GM21526 (cell line): Measurements from ENCODE around the gene ALB.
"Not testable (repeated sequence)": the region's sequence is repeated elsewhere in the genome, so short reads cannot be mapped to it uniquely, and the experiment has no call there.

Experiments used
- ATAC-seq: cut with Tn5 transposase; IDR thresholded peaks from one replicate; pipeline ENCODE4 v1.9.1; 2021; ENCODE audit warnings: moderate library complexity; ENCODE audit not compliant: unreplicated experiment, low FRiP score

Gene ALB

GRCh38 chr4:73404042-73404441, at the start of gene ALB:
ALB (plus strand) TSS chr4:73404287; CDS start chr4:73404328, 41 bp downstream.
- no peak for ATAC-seq

GRCh38 chr4:73357174-73357573, 46.9 kb upstream of the ALB start:
- not testable (repeated sequence) for ATAC-seq

- not testable (repeated sequence) for ATAC-seq
Observed at GRCh38 chr4:73369506-73370199, 34.4 kb upstream of the ALB start.

- ATAC-seq = no peak
Observed at GRCh38 chr4:73375328-73375741, 28.8 kb upstream of the ALB start.

- ATAC-seq = no peak
Observed at GRCh38 chr4:73376251-73376650, 27.8 kb upstream of the ALB start.

- no peak for ATAC-seq
Observed at GRCh38 chr4:73376976-73377375, 27.1 kb upstream of the ALB start.

GRCh38 chr4:73378887-73379286, 25.2 kb upstream of the ALB start:
- ATAC-seq = no peak

- no peak for ATAC-seq
Observed at GRCh38 chr4:73379946-73380345, 24.1 kb upstream of the ALB start.

- ATAC-seq = no peak
Observed at GRCh38 chr4:73381214-73381613, 22.9 kb upstream of the ALB start.

GRCh38 chr4:73383452-73383851, 20.6 kb upstream of the ALB start:
- no peak for ATAC-seq

- no peak for ATAC-seq
Observed at GRCh38 chr4:73387552-73387951, 16.5 kb upstream of the ALB start.

- ATAC-seq = no peak
Observed at GRCh38 chr4:73388887-73389286, 15.2 kb upstream of the ALB start.

- ATAC-seq = not testable (repeated sequence)
Observed at GRCh38 chr4:73389663-73390062, 14.4 kb upstream of the ALB start.

GRCh38 chr4:73391774-73392173, 12.3 kb upstream of the ALB start:
- ATAC-seq = no peak

- ATAC-seq = no peak
Observed at GRCh38 chr4:73392936-73393335, 11.2 kb upstream of the ALB start.

GRCh38 chr4:73396304-73396703, 7.8 kb upstream of the ALB start:
- ATAC-seq = no peak

GRCh38 chr4:73396993-73397972, 6.8 kb upstream of the ALB start:
- no peak for ATAC-seq

- ATAC-seq = no peak
Observed at GRCh38 chr4:73401412-73401811, 2.7 kb upstream of the ALB start.

GRCh38 chr4:73404457-73404856, 370 bp downstream of the ALB start:
- ATAC-seq = no peak

GRCh38 chr4:73405138-73405537, 1.1 kb downstream of the ALB start:
- ATAC-seq = no peak

- ATAC-seq = no peak
Observed at GRCh38 chr4:73406548-73406875, 2.4 kb downstream of the ALB start.

GRCh38 chr4:73407227-73407673, 3.2 kb downstream of the ALB start:
- no peak for ATAC-seq
